ENCODE results near the gene EN1.

Gene EN1

GRCh38 chr2:118842661-118843482, 4.6 kb downstream of the EN1 start:
- no peak for DNase-seq (ENCODE audit: low read depth in 2 of 2)

DNA sequence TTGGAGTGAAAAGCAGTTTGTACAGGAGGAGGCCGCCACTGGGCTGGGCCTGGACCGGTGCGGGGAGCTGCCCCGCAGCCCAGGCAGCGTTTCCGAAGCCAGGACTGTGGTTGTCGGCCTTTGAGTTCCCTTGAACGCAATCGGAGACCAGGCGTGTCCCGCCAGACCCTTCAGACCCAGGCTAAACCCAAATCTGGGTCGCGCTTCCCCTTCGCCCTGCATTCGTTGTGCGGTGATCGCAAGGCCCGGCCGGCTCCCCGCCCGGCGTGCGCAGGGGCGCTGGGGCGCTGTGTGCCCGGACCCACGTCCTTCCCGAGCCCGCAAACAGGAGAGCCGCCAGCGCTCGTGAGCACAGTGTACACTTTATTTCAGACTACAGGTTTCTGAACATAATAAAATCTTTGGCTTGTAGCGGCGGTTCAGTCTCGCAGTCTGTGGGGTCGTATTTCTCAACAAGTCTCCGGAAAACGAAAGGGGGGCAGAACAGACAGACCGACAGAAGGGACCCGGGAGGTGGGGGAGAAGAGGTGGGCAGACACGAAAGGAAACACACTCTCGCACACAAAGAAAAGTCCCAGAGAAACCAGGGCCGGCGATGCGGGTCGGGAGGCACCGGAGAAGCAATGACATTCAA, 5.5 kb downstream of the EN1 start:
- DNase-seq (ENCODE audit: low read depth in 2 of 2), result no peak

GRCh38 chr2:118841450-118841827, 6.0 kb downstream of the EN1 start:
- DNase-seq (ENCODE audit: low read depth in 2 of 2), result no peak

GRCh38 chr2:118838741-118839455, 8.6 kb downstream of the EN1 start:
- DNase-seq (ENCODE audit: low read depth in 2 of 2), result no peak

- no peak for DNase-seq (ENCODE audit: low read depth in 2 of 2)
Measured at GRCh38 chr2:118837621-118838020, 9.8 kb downstream of the EN1 start.

- no peak for DNase-seq (ENCODE audit: low read depth in 2 of 2)
Measured at GRCh38 chr2:118837067-118837466, 10.4 kb downstream of the EN1 start.

DNA sequence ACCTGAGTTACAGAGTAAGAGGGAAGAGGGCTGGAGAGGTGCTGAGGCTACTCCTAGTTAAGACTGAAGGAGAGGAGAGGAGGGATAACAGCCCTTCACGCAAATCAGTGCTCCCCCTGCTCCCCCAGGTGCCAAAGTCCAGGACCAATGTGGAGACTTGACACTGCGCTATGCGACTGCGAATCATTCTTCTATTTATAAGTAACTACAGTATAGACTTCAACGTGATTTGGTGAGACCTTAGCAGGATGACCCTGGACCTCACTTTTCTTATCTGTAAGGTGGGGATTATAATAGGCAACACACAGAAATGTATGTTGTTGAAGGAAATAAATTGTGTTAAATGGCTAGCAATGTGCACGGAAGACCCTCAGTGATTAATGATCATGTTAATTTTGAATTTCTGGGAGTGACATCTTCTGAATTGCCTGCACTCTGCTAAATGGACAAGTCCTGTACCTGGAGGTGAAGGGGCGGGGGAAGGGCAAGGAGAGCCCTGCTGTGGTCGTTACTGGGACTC, 11.0 kb downstream of the EN1 start:
- DNase-seq (ENCODE audit: low read depth in 2 of 2), result no peak

- DNase-seq (ENCODE audit: low read depth in 2 of 2), result no peak
Measured at GRCh38 chr2:118835746-118836410, 11.6 kb downstream of the EN1 start.

- no peak for DNase-seq (ENCODE audit: low read depth in 2 of 2)
Measured at GRCh38 chr2:118834901-118835745, 12.3 kb downstream of the EN1 start.

DNA sequence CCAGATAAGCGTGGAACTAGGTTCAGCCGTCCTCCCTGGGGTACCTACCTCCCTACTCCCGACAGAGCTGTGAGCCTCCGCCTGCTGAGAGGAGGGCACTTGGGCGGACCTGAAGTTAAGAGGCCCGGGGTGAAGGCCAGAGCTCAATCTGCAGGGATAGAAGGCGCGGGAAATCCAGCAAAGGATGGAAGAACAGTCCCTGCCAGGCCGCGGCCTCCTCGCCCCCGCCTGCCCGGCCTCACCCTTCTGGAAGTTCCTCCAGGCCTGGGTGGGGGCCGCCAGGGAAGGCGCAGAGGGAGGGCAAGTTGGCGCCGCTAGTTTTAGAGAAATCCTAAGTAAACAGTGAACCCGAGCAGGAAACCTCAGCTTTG, 13.0 kb downstream of the EN1 start:
- no peak for DNase-seq (ENCODE audit: low read depth in 2 of 2)

DNA sequence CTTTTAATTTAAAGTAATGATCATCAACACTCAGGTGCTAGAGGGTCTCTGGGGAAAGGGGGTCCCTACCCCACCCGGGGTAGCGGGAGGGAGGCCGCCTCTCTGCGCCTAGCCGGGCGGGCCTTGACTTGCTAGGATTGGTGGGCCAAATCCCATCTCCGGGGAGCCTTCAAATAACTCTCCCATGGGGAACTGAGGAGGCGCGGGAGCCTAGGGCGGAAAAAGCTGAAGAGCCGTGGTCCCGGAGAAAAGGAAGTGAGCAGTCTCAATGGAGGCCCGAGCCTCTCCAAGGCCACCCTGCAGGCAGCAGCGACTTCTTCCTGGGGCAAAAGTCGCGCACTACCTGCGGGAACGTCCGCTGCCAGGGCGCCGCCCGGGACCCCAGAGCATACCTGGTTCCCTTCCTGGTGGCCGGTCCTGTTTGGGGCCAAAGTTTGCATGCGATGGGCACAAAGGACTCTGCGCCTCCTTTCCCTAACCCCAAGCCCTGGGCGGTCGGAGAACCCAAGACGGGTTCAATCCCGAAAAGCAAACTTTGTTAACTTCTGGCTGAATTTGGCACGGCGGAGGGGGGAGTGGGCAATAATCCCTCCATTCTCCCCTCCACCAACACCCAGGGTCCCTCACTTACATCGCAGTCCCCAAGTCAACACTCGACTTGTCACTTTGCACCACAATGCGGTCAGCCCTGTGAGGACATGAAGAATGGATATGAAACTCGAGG, 13.6 kb downstream of the EN1 start:
- DNase-seq (ENCODE audit: low read depth in 2 of 2), result no peak

DNA sequence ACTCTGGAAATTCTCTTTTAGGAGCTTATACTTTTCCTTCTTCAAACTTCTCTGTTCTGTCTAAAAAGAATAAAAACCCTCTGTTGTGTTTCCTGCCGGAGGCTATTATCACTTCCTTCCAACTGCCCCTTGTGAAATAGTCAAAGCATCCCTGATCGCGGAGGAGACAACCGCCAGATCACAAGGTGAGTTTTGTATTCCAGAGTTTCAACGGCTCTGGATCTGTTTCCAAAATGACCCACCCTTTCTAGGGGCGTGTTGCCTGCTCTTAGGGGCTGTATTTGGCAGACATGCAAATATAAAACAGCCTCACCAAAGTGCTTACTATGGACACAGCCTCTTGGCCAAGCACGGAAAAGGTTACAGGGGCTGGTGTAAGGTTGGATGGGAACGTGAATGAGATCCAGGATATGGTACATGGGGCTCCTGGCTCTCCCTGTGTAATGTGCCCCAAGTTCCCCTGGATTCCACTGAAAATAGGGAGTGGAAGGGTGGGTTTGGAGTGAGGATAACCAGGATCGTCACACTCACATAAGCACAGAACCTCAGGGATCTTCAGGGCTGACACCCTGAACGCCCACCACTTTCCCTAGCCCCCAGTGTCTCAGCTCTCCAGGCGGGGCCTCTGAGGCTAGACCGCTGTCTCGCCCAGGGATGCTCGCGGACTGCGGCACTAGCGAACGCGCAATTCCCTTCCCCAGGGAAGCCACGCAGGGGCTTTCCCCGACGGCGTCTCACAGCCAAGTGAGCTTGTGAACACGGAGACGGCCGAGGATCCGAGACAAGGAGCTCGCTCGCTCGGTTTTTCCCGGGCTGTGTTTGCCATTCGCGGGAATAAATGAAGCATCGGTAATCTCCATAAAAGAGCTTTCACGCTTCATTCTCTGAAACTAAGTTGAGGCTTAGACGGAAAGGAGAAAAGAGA, 14.4 kb downstream of the EN1 start:
- no peak for DNase-seq (ENCODE audit: low read depth in 2 of 2)

GRCh38 chr2:118832071-118832790, 15.2 kb downstream of the EN1 start:
- no peak for DNase-seq (ENCODE audit: low read depth in 2 of 2)

GRCh38 chr2:118830881-118831280, 16.6 kb downstream of the EN1 start:
- DNase-seq (ENCODE audit: low read depth in 2 of 2), result no peak

DNA sequence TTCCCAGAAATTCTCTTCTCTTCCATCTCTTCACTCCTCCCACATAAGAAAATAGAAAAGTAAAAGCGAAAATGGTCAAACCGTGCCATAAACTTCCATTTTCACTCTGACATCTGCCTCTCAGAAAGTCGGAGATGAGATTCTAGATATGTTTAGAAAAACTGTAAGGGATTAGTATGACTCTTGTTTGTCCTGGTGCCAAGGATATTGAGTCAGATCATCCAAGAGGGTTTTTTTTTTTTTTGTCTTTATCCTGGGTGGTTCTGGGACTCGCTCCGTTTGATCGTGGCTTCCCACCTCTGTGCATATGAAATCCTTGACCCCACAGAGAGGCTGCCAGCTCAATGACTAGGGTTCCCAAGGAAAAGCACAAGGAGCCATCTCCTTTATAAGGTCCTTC, 17.3 kb downstream of the EN1 start:
- no peak for DNase-seq (ENCODE audit: low read depth in 2 of 2)

GRCh38 chr2:118826093-118826492, 21.4 kb downstream of the EN1 start:
- DNase-seq (ENCODE audit: low read depth in 2 of 2), result no peak

DNA sequence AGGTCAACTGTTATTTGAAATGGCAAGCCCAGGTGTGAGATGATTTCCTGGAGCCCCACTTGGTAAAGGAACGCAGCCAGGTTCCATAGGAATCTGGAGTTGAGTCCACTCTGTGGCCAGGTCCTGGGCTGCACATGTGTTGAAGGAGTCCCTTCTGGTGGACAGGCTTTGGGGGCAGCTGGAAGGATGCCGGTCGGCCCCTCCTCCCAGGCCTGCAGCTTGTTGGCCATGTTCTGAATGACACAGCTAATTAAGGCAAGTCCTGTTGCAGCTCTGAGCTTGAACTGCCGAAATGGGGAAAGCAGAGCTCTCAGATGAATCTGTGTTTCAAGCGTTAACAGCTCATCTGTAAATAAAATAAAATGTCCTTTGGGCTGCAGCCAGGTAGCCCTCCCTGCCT, 23.8 kb downstream of the EN1 start:
- DNase-seq (ENCODE audit: low read depth in 2 of 2), result no peak

DNA sequence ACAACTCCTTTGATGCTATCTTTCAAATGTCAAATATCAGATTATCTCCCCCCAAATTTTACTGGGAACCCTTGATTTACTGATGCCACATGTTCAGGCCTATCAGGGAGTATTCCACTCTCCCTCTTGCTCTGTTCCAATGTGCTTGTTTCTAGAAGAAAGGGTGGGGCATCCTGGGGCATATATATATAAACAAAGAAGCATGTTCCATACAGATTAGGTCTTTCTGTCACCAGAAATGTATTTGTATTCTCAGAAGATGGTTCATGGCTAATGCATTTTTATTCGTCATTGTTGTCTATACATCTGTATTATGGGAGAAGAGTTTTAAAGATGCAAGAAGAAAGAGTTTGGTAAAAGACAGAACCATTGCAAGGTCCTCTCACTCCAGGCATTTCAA, 24.9 kb downstream of the EN1 start:
- no peak for DNase-seq (ENCODE audit: low read depth in 2 of 2)

DNA sequence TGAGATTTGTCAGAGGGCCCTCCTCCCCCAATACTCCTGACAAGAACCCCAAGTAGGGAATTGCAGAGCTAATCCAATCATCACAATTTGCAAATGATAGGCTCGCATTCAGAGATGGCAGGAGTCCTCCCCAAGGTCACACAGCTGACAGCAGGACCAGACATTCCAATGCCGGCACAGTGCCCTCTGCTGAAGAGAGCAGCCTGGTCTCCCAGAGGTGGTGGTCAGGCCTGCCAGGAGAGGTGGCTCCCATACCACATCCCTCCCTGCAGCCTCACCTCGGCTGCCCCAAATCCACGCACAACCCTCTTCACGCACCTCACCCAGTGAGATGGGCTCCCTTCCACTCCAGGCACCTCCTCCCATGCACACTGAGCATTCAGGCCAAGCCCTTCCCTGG, 25.4 kb downstream of the EN1 start:
- no peak for DNase-seq (ENCODE audit: low read depth in 2 of 2)
